ENCODE results near the gene SMC1A.

DNA sequence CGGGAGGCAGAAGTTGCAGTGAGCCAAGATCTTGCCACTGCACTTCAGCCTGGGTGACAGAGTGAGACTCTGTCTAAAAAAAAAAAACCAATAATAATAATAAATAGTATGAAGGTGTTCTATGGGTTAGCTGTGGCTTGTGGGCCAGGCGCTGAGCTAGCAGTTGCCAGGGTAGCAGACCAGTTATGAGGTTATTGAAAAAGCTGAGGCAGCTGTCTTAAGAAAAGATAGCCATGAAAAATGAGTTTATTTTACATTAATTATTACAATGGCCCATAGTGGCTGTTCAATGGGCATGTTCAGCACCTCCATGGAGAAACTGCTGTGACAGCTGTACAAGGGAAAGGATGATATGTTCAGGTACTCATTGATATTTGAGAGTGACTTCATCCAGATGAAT is 25.0 kb upstream of the SMC1A start:
- TF ChIP-seq CTCF (optimal IDR thresholded peaks at IDR 0.05 in 1 of 3, IDR thresholded peaks at IDR 0.05 in 1 of 3, conservative IDR thresholded peaks at IDR 0.05 in 1 of 3; ENCODE audit: extremely low read depth in 1 of 3, insufficient read depth in 2 of 3, low read length in 3 of 3): no peak
- no peak for TF ChIP-seq EZH2 (IDR thresholded peaks at IDR 0.05; ENCODE audit: low read length)

All from keratinocyte (primary cell).